Liver (tissue), 9 donors: ENCODE results near the gene TMEM120B. TPM values are rescaled to one million over a fixed set of nuclear protein-coding genes. Genes with fewer than 3 reads are reported as not detected.

Source experiments
- DNase-seq: peaks from one replicate; pipeline ENCODE4 v3.0.0-alpha.2; 2017; ENCODE audit warnings: low spot score
- H3K27ac ChIP-seq, 2 donors: one replicate each; pipeline ENCODE4 v1.7.0; 2013; ENCODE audit warnings: inconsistent platforms in 2 of 2, low read length in 2 of 2, control low read depth in 1 of 2, low read depth in 1 of 2, mild to moderate bottlenecking in 1 of 2
- H3K27me3 ChIP-seq, 4 donors: one replicate each; pipeline versions ENCODE4 v1.6.1 to v1.7.0; 2013; ENCODE audit warnings: low read length in 3 of 4, inconsistent platforms in 1 of 4, mild to moderate bottlenecking in 1 of 4, moderate library complexity in 1 of 4; ENCODE audit not compliant: control insufficient read depth in 4 of 4, insufficient read depth in 4 of 4
- H3K36me3 ChIP-seq, 4 donors: one replicate each; pipeline versions ENCODE4 v1.6.1 to v1.7.0; 2013; ENCODE audit warnings: low read length in 3 of 4, mild to moderate bottlenecking in 3 of 4, low read depth in 1 of 4, moderate library complexity in 1 of 4; ENCODE audit not compliant: control insufficient read depth in 4 of 4, insufficient read depth in 3 of 4
- H3K4me1 ChIP-seq, 4 donors: one replicate each; pipeline versions ENCODE4 v1.6.1 to v1.7.0; 2013; ENCODE audit warnings: low read length in 3 of 4, mild to moderate bottlenecking in 3 of 4, moderate library complexity in 1 of 4; ENCODE audit not compliant: control insufficient read depth in 4 of 4, insufficient read depth in 4 of 4
- H3K4me3 ChIP-seq, 3 donors: one replicate each; pipeline versions ENCODE4 v1.6.1 to v1.7.0; 2013; ENCODE audit warnings: low read length in 3 of 3, control low read depth in 1 of 3, low read depth in 1 of 3, mild to moderate bottlenecking in 1 of 3
- H3K9ac ChIP-seq, 2 donors: one replicate each; pipeline ENCODE4 v1.7.0; 2013; ENCODE audit warnings: low read length in 2 of 2, mild to moderate bottlenecking in 2 of 2, moderate library complexity in 2 of 2, control low read depth in 1 of 2, low read depth in 1 of 2
- H3K9me3 ChIP-seq, 4 donors: one replicate each; pipeline versions ENCODE4 v1.6.1 to v1.7.0; 2013; ENCODE audit warnings: low read length in 3 of 4; ENCODE audit not compliant: control insufficient read depth in 4 of 4
- EGR1 ChIP-seq, 2 donors: IDR thresholded peaks; 2 replicates each; pipeline ENCODE4 v1.6.1; 2016 to 2018; ENCODE audit warnings: antibody characterized with exemption in 2 of 2, low read depth in 2 of 2
- FOXA1 ChIP-seq: IDR thresholded peaks from 2 replicates; pipeline ENCODE4 v1.6.1; 2016; ENCODE audit warnings: antibody characterized with exemption
- FOXA2 ChIP-seq: IDR thresholded peaks from 2 replicates; pipeline ENCODE4 v1.6.1; 2016; ENCODE audit warnings: antibody characterized with exemption
- GABPA ChIP-seq, 2 donors: IDR thresholded peaks in 1 of 2; conservative IDR thresholded peaks in 1 of 2; 2 replicates each; pipeline ENCODE4 v1.6.1; 2016; ENCODE audit warnings: antibody characterized with exemption in 2 of 2, mild to moderate bottlenecking in 1 of 2, moderate library complexity in 1 of 2
- HNF4A ChIP-seq, 2 donors: conservative IDR thresholded peaks; 2 replicates each; pipeline ENCODE4 v1.6.1; 2016; ENCODE audit warnings: antibody characterized with exemption in 2 of 2, mild to moderate bottlenecking in 2 of 2
- HNF4G ChIP-seq: IDR thresholded peaks from 2 replicates; pipeline ENCODE4 v1.6.1; 2016; ENCODE audit warnings: antibody characterized with exemption
- JUND ChIP-seq, 2 donors: IDR thresholded peaks; 2 replicates each; pipeline ENCODE4 v1.6.1; 2016; ENCODE audit warnings: antibody characterized with exemption in 2 of 2
- NR2F2 ChIP-seq: IDR thresholded peaks from 2 replicates; pipeline ENCODE4 v1.6.1; 2016; ENCODE audit warnings: antibody characterized with exemption
- RAD21 ChIP-seq, 2 donors: IDR thresholded peaks; 2 replicates each; pipeline ENCODE4 v1.6.1; 2016; ENCODE audit warnings: antibody characterized with exemption in 2 of 2, mild to moderate bottlenecking in 2 of 2
- RXRA ChIP-seq, 2 donors: IDR thresholded peaks; 2 replicates each; pipeline ENCODE4 v1.6.1; 2017 to 2018; ENCODE audit warnings: antibody characterized with exemption in 2 of 2, mild to moderate bottlenecking in 1 of 2
- SP1 ChIP-seq: IDR thresholded peaks from 2 replicates; pipeline ENCODE4 v1.6.1; 2018; ENCODE audit warnings: antibody characterized with exemption, mild to moderate bottlenecking
- TAF1 ChIP-seq: conservative IDR thresholded peaks from 2 replicates; pipeline ENCODE4 v1.6.1; 2016; ENCODE audit warnings: antibody characterized with exemption, mild to moderate bottlenecking
- YY1 ChIP-seq: IDR thresholded peaks from 2 replicates; pipeline ENCODE4 v1.6.1; 2016; ENCODE audit warnings: antibody characterized with exemption, mild to moderate bottlenecking
- WGBS: extraction: QIAGEN DNeasy Blood & Tissue Kit; methylation state at CpG from one replicate; pipeline ENCODE4 v1.1.7; 2013; 5-methylcytosine and 5-hydroxymethylcytosine counted together
- polyA plus RNA-seq, 2 donors: library from polyadenylated mRNA; stranded (reverse) in 1 of 2; unstranded in 1 of 2; fragments of 200-250 nt in 1 of 2; fragments of >200 nt in 1 of 2; fragmentation: Nextera tagmentation in 1 of 2; extraction: Ambion mirVana in 1 of 2; gene quantifications; one replicate each; pipeline versions ENCODE4 v1.2.1 to v1.2.3, GENCODE V29; 2013 to 2015
- total RNA-seq, 2 donors: library from RNA; depleted of rRNA; stranded (reverse); fragments of >200 nt; gene quantifications; one replicate each; pipeline ENCODE4 v1.2.3, GENCODE V29; 2014
- TF ChIP-seq, protein P1 (sequence below): IDR thresholded peaks from 2 replicates; pipeline ENCODE4 v1.6.1; 2016; ENCODE audit warnings: antibody characterized with exemption
- TF ChIP-seq, protein P2 (sequence below): IDR thresholded peaks from 2 replicates; pipeline ENCODE4 v1.6.1; 2016; ENCODE audit warnings: antibody characterized with exemption
- TF ChIP-seq, protein P3 (sequence below): IDR thresholded peaks from 2 replicates; pipeline ENCODE4 v1.6.1; 2016; ENCODE audit warnings: antibody characterized with exemption, mild to moderate bottlenecking
- TF ChIP-seq, protein P4 (sequence below): IDR thresholded peaks from 2 replicates; pipeline ENCODE4 v1.6.1; 2016; ENCODE audit warnings: antibody characterized with exemption
- TF ChIP-seq, protein P5 (sequence below): fragments of 150-350 bp; IDR thresholded peaks from 2 replicates; pipeline ENCODE4 v1.5.1; 2017; ENCODE audit warnings: improper control_type of control experiment, low read depth, low read length; ENCODE audit not compliant: missing input control
- donor health status: healthy.
- donor health status: healthy.
- donor health status: healthy.
- donor health status: healthy.
- donor health status: healthy.

Gene TMEM120B
- total and polyA plus RNA-seq, 4 donors, result 1.6 to 9.2 (median 3.4) TPM

GRCh38 chr12:121795034-121795968, 82.7 kb downstream of the TMEM120B start:
- Histone ChIP-seq H3K4me1 (peaks cover 16 to 62% (median 53%) of the 10 kb centered on the region in 4 donors), H3K27ac (peak overlapping the region; percentile 92), H3K9ac (peak overlapping the region in 1 of 2 donors; percentile 73), H3K27me3 (no peaks in the 10 kb centered on the region), H3K9me3 (no peaks in the 10 kb centered on the region), H3K36me3 (no peaks in the 10 kb centered on the region), H3K4me3 (no peak overlapping the region)
- peak; percentile 97 for DNase-seq
- TF ChIP-seq RXRA (IDR thresholded peaks at IDR 0.05), result peak in 1 of 2 donors; percentile 47
- no peak for TF ChIP-seq HNF4G
- TF ChIP-seq, protein P1, sequence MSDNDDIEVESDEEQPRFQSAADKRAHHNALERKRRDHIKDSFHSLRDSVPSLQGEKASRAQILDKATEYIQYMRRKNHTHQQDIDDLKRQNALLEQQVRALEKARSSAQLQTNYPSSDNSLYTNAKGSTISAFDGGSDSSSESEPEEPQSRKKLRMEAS, result no peak
- no peak for TF ChIP-seq GABPA (IDR thresholded peaks at IDR 0.05 in 1 of 2, conservative IDR thresholded peaks at IDR 0.05 in 1 of 2)
- TF ChIP-seq, protein P2, sequence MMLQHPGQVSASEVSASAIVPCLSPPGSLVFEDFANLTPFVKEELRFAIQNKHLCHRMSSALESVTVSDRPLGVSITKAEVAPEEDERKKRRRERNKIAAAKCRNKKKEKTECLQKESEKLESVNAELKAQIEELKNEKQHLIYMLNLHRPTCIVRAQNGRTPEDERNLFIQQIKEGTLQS, result no peak
- TF ChIP-seq TAF1, result no peak
- TF ChIP-seq RAD21 (IDR thresholded peaks at IDR 0.05), result peak; percentile 97 to 98
- TF ChIP-seq, protein P3, sequence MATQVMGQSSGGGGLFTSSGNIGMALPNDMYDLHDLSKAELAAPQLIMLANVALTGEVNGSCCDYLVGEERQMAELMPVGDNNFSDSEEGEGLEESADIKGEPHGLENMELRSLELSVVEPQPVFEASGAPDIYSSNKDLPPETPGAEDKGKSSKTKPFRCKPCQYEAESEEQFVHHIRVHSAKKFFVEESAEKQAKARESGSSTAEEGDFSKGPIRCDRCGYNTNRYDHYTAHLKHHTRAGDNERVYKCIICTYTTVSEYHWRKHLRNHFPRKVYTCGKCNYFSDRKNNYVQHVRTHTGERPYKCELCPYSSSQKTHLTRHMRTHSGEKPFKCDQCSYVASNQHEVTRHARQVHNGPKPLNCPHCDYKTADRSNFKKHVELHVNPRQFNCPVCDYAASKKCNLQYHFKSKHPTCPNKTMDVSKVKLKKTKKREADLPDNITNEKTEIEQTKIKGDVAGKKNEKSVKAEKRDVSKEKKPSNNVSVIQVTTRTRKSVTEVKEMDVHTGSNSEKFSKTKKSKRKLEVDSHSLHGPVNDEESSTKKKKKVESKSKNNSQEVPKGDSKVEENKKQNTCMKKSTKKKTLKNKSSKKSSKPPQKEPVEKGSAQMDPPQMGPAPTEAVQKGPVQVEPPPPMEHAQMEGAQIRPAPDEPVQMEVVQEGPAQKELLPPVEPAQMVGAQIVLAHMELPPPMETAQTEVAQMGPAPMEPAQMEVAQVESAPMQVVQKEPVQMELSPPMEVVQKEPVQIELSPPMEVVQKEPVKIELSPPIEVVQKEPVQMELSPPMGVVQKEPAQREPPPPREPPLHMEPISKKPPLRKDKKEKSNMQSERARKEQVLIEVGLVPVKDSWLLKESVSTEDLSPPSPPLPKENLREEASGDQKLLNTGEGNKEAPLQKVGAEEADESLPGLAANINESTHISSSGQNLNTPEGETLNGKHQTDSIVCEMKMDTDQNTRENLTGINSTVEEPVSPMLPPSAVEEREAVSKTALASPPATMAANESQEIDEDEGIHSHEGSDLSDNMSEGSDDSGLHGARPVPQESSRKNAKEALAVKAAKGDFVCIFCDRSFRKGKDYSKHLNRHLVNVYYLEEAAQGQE, result no peak
- TF ChIP-seq FOXA2, result no peak
- TF ChIP-seq, protein P4, sequence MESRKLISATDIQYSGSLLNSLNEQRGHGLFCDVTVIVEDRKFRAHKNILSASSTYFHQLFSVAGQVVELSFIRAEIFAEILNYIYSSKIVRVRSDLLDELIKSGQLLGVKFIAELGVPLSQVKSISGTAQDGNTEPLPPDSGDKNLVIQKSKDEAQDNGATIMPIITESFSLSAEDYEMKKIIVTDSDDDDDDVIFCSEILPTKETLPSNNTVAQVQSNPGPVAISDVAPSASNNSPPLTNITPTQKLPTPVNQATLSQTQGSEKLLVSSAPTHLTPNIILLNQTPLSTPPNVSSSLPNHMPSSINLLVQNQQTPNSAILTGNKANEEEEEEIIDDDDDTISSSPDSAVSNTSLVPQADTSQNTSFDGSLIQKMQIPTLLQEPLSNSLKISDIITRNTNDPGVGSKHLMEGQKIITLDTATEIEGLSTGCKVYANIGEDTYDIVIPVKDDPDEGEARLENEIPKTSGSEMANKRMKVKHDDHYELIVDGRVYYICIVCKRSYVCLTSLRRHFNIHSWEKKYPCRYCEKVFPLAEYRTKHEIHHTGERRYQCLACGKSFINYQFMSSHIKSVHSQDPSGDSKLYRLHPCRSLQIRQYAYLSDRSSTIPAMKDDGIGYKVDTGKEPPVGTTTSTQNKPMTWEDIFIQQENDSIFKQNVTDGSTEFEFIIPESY, result no peak
- peak; percentile 54 to 81 for TF ChIP-seq HNF4A (conservative IDR thresholded peaks at IDR 0.05)
- no peak for TF ChIP-seq NR2F2
- TF ChIP-seq, protein P5, sequence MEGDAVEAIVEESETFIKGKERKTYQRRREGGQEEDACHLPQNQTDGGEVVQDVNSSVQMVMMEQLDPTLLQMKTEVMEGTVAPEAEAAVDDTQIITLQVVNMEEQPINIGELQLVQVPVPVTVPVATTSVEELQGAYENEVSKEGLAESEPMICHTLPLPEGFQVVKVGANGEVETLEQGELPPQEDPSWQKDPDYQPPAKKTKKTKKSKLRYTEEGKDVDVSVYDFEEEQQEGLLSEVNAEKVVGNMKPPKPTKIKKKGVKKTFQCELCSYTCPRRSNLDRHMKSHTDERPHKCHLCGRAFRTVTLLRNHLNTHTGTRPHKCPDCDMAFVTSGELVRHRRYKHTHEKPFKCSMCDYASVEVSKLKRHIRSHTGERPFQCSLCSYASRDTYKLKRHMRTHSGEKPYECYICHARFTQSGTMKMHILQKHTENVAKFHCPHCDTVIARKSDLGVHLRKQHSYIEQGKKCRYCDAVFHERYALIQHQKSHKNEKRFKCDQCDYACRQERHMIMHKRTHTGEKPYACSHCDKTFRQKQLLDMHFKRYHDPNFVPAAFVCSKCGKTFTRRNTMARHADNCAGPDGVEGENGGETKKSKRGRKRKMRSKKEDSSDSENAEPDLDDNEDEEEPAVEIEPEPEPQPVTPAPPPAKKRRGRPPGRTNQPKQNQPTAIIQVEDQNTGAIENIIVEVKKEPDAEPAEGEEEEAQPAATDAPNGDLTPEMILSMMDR, result peak; percentile 99
- TF ChIP-seq EGR1 (IDR thresholded peaks at IDR 0.05; ENCODE audit: low read depth in 2 of 2), result no peak
- no peak for TF ChIP-seq FOXA1
- peak; percentile 45 for TF ChIP-seq SP1
- TF ChIP-seq YY1, result peak; percentile 49
- TF ChIP-seq JUND (IDR thresholded peaks at IDR 0.05), result no peak
- 25% methylated on average over 15 of the region's 15 CpGs for WGBS
